GM12892 (cell line): Measurements from ENCODE around the gene AMT.

Experiments
- POLR2A ChIP-seq: IDR thresholded peaks from 2 replicates; pipeline ENCODE4 v1.6.1; 2011; ENCODE audit warnings: low read depth, low read length, control low read depth
- POLR2AphosphoS5 ChIP-seq: IDR thresholded peaks from 2 replicates; pipeline ENCODE4 v1.6.1; 2011; ENCODE audit warnings: low read depth, low read length, control low read depth
- TAF1 ChIP-seq: IDR thresholded peaks from 2 replicates; pipeline ENCODE4 v1.6.1; 2011; ENCODE audit warnings: low read depth, mild to moderate bottlenecking, control low read depth, low read length, borderline replicate concordance

GRCh38 chr3:49424816-49425215, 2.5 kb upstream of the AMT start:
- TF ChIP-seq POLR2A = no peak
- TF ChIP-seq POLR2AphosphoS5 = no peak
- no peak for TF ChIP-seq TAF1
